HEK293 (cell line): ENCODE results near the gene ANKRD31.
A peak's percentile ranks its signal among the peaks of the same experiment; 100 is the strongest.

Experiments
- CTCF ChIA-PET: fragments of 350-600 bp; formaldehyde crosslinking; extraction: SDS; loops from one replicate; lab custom pipeline; 2021; ENCODE audit warnings: antibody characterized with exemption; lab: Yijun Ruan, JAX
- POLR2A ChIA-PET: fragments of 300-600 bp; formaldehyde crosslinking; extraction: SDS; loops from one replicate; lab custom pipeline; 2020; ENCODE audit warnings: antibody characterized with exemption, inconsistent platforms; lab: Yijun Ruan, JAX
- H3K27ac ChIP-seq: fragments of 200-500 bp; sonication (Bioruptor generic); 2 replicates; pipeline ENCODE4 v1.5.1; 2014; ENCODE audit warnings: low read depth, low read length, control low read depth, inconsistent platforms; ENCODE audit errors: extremely low read depth
- H3K36me3 ChIP-seq, 2 experiments: fragments of 200-500 bp in 1 of 2; sonication (Bioruptor generic) in 1 of 2; 1 replicate in 1 of 2; 2 replicates in 1 of 2; pipeline ENCODE4 v1.5.1; 2014 to 2017; ENCODE audit warnings: inconsistent platforms in 2 of 2, low read length in 2 of 2; ENCODE audit not compliant: control insufficient read depth in 2 of 2, insufficient read depth in 1 of 2
- H3K4me1 ChIP-seq: fragments of 200-500 bp; sonication (Bioruptor generic); 2 replicates; pipeline ENCODE4 v1.5.1; 2014; ENCODE audit warnings: mild to moderate bottlenecking, low read length, inconsistent platforms; ENCODE audit not compliant: control insufficient read depth, insufficient read depth
- H3K4me3 ChIP-seq: 2 replicates; pipeline ENCODE4 v1.5.1; 2011; ENCODE audit warnings: low read depth, mild to moderate bottlenecking, control low read depth, low read length, moderate library complexity
- H3K9me3 ChIP-seq: fragments of 200-500 bp; sonication (Bioruptor generic); 2 replicates; pipeline ENCODE4 v1.5.1; 2014; ENCODE audit warnings: low read depth, low read length, inconsistent platforms; ENCODE audit not compliant: control insufficient read depth, insufficient read depth
- BCL11A ChIP-seq: fragments of 450-650 bp; formaldehyde crosslinking; IDR thresholded peaks from 2 replicates; pipeline ENCODE4 v1.5.1; 2016; ENCODE audit warnings: low read depth, missing biosample characterization, missing genetic modification characterization
- GLI2 ChIP-seq: fragments of 450-650 bp; formaldehyde crosslinking; IDR thresholded peaks from 2 replicates; pipeline ENCODE4; 2017; ENCODE audit warnings: missing biosample characterization, missing genetic modification characterization, low read depth, borderline replicate concordance
- OVOL3 ChIP-seq: fragments of 450-650 bp; formaldehyde crosslinking; IDR thresholded peaks from 2 replicates; pipeline ENCODE4 v1.5.1; 2016; ENCODE audit warnings: missing biosample characterization, missing genetic modification characterization
- REST ChIP-seq: fragments of 450-650 bp; formaldehyde crosslinking; IDR thresholded peaks from 2 replicates; pipeline ENCODE4 v1.5.1; 2016; ENCODE audit warnings: missing biosample characterization, missing genetic modification characterization
- TCF7L2 ChIP-seq: IDR thresholded peaks from 2 replicates; pipeline ENCODE4 v1.6.1; 2011; ENCODE audit warnings: low read depth, mild to moderate bottlenecking, inconsistent platforms, low read length, moderate library complexity, borderline replicate concordance
- ZBTB44 ChIP-seq: fragments of 450-650 bp; IDR thresholded peaks from 2 replicates; pipeline ENCODE4 v1.5.1; 2018; ENCODE audit warnings: missing biosample characterization, mild to moderate bottlenecking, missing genetic modification characterization
- ZFP69B ChIP-seq: fragments of 450-650 bp; formaldehyde crosslinking; IDR thresholded peaks from 2 replicates; pipeline ENCODE4 v1.5.1; 2016; ENCODE audit warnings: missing biosample characterization, missing genetic modification characterization
- ZIC2 ChIP-seq: fragments of 450-650 bp; formaldehyde crosslinking; IDR thresholded peaks from 2 replicates; pipeline ENCODE4 v1.5.1; 2016; ENCODE audit warnings: missing biosample characterization, missing genetic modification characterization
- ZNF140 ChIP-seq: fragments of 450-650 bp; formaldehyde crosslinking; IDR thresholded peaks from 2 replicates; pipeline ENCODE4 v1.5.1; 2016; ENCODE audit warnings: missing biosample characterization, missing genetic modification characterization
- ZNF221 ChIP-seq: fragments of 450-650 bp; formaldehyde crosslinking; IDR thresholded peaks from 2 replicates; pipeline ENCODE4 v1.5.1; 2017; ENCODE audit warnings: missing biosample characterization, missing genetic modification characterization, borderline replicate concordance
- ZNF366 ChIP-seq: fragments of 450-650 bp; formaldehyde crosslinking; conservative IDR thresholded peaks from 2 replicates; pipeline ENCODE4 v1.5.1; 2016; ENCODE audit warnings: missing biosample characterization, missing genetic modification characterization
- ZNF404 ChIP-seq: fragments of 450-650 bp; formaldehyde crosslinking; IDR thresholded peaks from 2 replicates; pipeline ENCODE4 v1.5.1; 2017; ENCODE audit warnings: missing biosample characterization, missing genetic modification characterization
- ZNF548 ChIP-seq: fragments of 450-650 bp; formaldehyde crosslinking; IDR thresholded peaks from 2 replicates; pipeline ENCODE4 v1.5.1; 2016; ENCODE audit warnings: missing biosample characterization, missing genetic modification characterization
- ZNF626 ChIP-seq: fragments of 450-650 bp; sonication (Bioruptor Pico); formaldehyde crosslinking; IDR thresholded peaks from 2 replicates; pipeline ENCODE4 v1.5.1; 2018; ENCODE audit warnings: missing biosample characterization, missing genetic modification characterization, inconsistent platforms
- ZNF707 ChIP-seq: fragments of 450-650 bp; formaldehyde crosslinking; IDR thresholded peaks from 2 replicates; pipeline ENCODE4 v1.5.1; 2016; ENCODE audit warnings: missing biosample characterization, missing genetic modification characterization
- ZNF76 ChIP-seq: fragments of 450-650 bp; formaldehyde crosslinking; IDR thresholded peaks from 2 replicates; pipeline ENCODE4; 2016; ENCODE audit warnings: low read depth, missing biosample characterization, missing genetic modification characterization, borderline replicate concordance
- ZSCAN23 ChIP-seq: fragments of 450-650 bp; formaldehyde crosslinking; IDR thresholded peaks from 2 replicates; pipeline ENCODE4 v1.5.1; 2016; ENCODE audit warnings: missing biosample characterization, missing genetic modification characterization
- ZSCAN30 ChIP-seq: fragments of 450-650 bp; IDR thresholded peaks from 2 replicates; pipeline ENCODE4 v1.5.1; 2018; ENCODE audit warnings: missing biosample characterization, mild to moderate bottlenecking, missing genetic modification characterization, moderate library complexity
- TF ChIP-seq, protein P1 (sequence below): fragments of 450-650 bp; formaldehyde crosslinking; IDR thresholded peaks from 2 replicates; pipeline ENCODE4 v1.5.0; 2017; ENCODE audit warnings: missing biosample characterization, missing genetic modification characterization, borderline replicate concordance
- TF ChIP-seq, protein P2 (sequence below): fragments of 450-650 bp; formaldehyde crosslinking; IDR thresholded peaks from 2 replicates; pipeline ENCODE4 v1.5.1; 2017; ENCODE audit warnings: missing biosample characterization, missing genetic modification characterization

The ANKRD31 gene

GRCh38 chr5:75148051-75148450 lies 88.6 kb downstream of the ANKRD31 start:
- Histone ChIP-seq H3K36me3 (no peaks in the 10 kb centered on the region), H3K27ac (no peak overlapping the region), H3K9me3 (no peaks in the 10 kb centered on the region), H3K4me1 (no peaks in the 10 kb centered on the region), H3K4me3 (no peak overlapping the region)
- CTCF ChIA-PET, result interaction anchor here (0.8 to 1.2 kb wide), 4 partner anchors 9 to 533 kb away, joined by 3 to 4 read pairs (median 3); no protein-coding TSS in a partner anchor
- POLR2A ChIA-PET, result no interaction called here
- TF ChIP-seq ZIC2 (tag by site-specific recombination) (no peak), ZNF626 (tag by site-specific recombination) (no peak), GLI2 (tag by site-specific recombination) (no peak), BCL11A (tag by site-specific recombination) (no peak)

DNA sequence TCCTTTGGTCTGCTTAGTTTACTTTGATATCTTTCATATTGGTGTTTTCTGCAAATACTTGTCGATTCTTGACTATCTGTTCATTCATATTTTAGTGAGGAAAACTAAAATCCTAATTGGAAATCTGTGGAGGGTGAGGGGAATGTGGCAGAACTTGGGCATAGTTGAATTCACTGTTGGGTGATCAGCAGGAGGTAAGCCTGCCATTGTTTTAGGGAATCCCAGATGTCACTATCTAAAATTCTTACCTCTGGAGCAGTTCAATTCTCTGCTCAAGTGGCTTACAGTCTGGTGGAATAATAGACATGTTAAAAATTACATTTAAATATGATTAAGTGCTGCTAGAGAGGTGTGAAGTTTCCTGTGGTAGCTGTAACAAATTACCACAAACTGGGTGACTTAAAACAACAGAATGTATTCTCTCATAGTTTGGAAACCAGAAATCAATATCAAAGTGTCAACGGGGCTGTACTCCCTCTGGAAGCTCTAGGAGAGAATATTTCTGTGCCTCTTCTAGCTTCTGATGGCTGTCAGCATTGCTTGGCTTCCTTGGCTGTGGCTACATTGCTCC lies 94.0 kb downstream of the ANKRD31 start:
- Histone ChIP-seq H3K4me1 (no peaks in the 10 kb centered on the region), H3K27ac (no peak overlapping the region), H3K9me3 (no peaks in the 10 kb centered on the region), H3K4me3 (no peak overlapping the region)
- ChIA-PET POLR2A (no interaction called here), CTCF (no interaction called here)
- no peak for TF ChIP-seq ZNF707
- TF ChIP-seq ZSCAN30, result no peak
- no peak for TF ChIP-seq ZNF76 (tag by site-specific recombination)
- no peak for TF ChIP-seq ZSCAN23 (tag by site-specific recombination)
- TF ChIP-seq ZNF221 (tag by site-specific recombination), result no peak
- no peak for TF ChIP-seq ZNF548 (tag by site-specific recombination)
- no peak for TF ChIP-seq ZFP69B (tag by site-specific recombination)
- TF ChIP-seq ZBTB44 (tag by site-specific recombination), result no peak
- TF ChIP-seq ZNF140, result no peak
- no peak for TF ChIP-seq OVOL3
- no peak for TF ChIP-seq TCF7L2
- TF ChIP-seq, all 188 proteins: peak for 0
- no peaks in the 10 kb centered on the region for H3K36me3 ChIP-seq

DNA sequence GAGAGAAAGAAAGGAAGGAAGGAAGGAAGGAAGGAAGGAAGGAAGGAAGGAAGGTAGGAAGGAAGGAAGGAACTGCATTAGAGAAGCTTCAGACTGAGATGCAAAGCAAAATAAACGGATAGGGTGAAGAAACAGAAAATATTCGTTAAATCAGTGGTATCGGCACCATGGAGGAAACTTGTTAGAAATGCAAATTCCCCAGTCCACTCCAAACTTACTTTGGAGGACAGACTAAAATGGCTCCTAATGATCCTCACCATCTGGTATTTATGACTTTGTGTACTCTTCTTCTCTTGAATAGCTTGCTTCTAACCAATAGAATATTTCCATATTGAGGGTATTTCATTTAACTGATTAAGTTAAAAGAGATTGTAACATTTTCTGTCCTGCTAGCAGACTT lies 96.4 kb downstream of the ANKRD31 start:
- Histone ChIP-seq H3K4me3 (no peak overlapping the region), H3K36me3 (no peaks in the 10 kb centered on the region), H3K27ac (no peak overlapping the region), H3K9me3 (no peaks in the 10 kb centered on the region), H3K4me1 (no peaks in the 10 kb centered on the region)
- CTCF ChIA-PET, result no interaction called here
- POLR2A ChIA-PET, result no interaction called here
- TF ChIP-seq ZNF366 (tag by site-specific recombination) (peak; percentile 84; the same call in 1 of the 2 replicates), ZNF404 (tag by site-specific recombination) (no peak)

GRCh38 chr5:75138689-75139088 lies 98.0 kb downstream of the ANKRD31 start:
- H3K9me3 ChIP-seq, result no peaks in the 10 kb centered on the region
- H3K36me3 ChIP-seq, result no peaks in the 10 kb centered on the region
- H3K27ac ChIP-seq, result no peak overlapping the region
- TF ChIP-seq, protein P1, sequence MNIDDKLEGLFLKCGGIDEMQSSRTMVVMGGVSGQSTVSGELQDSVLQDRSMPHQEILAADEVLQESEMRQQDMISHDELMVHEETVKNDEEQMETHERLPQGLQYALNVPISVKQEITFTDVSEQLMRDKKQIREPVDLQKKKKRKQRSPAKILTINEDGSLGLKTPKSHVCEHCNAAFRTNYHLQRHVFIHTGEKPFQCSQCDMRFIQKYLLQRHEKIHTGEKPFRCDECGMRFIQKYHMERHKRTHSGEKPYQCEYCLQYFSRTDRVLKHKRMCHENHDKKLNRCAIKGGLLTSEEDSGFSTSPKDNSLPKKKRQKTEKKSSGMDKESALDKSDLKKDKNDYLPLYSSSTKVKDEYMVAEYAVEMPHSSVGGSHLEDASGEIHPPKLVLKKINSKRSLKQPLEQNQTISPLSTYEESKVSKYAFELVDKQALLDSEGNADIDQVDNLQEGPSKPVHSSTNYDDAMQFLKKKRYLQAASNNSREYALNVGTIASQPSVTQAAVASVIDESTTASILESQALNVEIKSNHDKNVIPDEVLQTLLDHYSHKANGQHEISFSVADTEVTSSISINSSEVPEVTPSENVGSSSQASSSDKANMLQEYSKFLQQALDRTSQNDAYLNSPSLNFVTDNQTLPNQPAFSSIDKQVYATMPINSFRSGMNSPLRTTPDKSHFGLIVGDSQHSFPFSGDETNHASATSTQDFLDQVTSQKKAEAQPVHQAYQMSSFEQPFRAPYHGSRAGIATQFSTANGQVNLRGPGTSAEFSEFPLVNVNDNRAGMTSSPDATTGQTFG (tag by site-specific recombination), result no peak
- TF ChIP-seq ZNF76 (tag by site-specific recombination), result no peak
- no peak for TF ChIP-seq REST (tag by site-specific recombination)
- TF ChIP-seq ZNF548 (tag by site-specific recombination), result no peak
- TF ChIP-seq, protein P2, sequence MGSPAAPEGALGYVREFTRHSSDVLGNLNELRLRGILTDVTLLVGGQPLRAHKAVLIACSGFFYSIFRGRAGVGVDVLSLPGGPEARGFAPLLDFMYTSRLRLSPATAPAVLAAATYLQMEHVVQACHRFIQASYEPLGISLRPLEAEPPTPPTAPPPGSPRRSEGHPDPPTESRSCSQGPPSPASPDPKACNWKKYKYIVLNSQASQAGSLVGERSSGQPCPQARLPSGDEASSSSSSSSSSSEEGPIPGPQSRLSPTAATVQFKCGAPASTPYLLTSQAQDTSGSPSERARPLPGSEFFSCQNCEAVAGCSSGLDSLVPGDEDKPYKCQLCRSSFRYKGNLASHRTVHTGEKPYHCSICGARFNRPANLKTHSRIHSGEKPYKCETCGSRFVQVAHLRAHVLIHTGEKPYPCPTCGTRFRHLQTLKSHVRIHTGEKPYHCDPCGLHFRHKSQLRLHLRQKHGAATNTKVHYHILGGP (tag by site-specific recombination), result no peak
- no peak overlapping the region for H3K4me3 ChIP-seq
- H3K4me1 ChIP-seq, result no peaks in the 10 kb centered on the region
- ChIA-PET POLR2A (no interaction called here), CTCF (no interaction called here)
